ENCODE results near the gene BTN2A1. TPM values are rescaled to one million over a fixed set of nuclear protein-coding genes. Genes with fewer than 3 reads are reported as not detected.

BTN2A1 gene
- total and polyA plus RNA-seq, 2 of the 13 experiments (the other 11 are each of a cell fraction or from before 2014, with no cell fraction given) = 16.4 to 30.4 TPM

DNA sequence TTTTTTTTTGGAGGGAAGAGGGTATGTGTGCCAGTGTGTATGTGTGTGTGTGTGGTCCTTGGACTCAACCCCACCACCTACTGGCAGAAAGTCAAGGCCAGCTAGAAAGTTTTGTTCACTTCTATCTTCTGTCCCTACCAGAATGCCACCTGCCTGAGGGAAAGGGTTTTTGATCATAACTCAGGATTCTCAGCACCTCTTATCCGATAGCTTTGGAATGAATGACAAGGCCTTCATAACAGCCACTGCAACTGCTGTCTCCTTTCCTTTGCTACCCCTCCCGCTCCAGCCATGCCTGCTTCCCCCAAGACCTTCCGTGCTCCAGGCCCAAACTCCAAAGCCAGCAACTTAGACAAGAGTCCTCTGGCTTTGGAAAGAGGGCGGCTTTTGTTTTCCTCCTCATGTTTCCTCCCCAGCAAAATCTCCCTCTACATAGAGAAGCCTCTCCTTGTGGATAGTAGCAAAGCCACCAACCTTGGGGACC, 37.0 kb upstream of the BTN2A1 start (continued):
- no peak for TF ChIP-seq ZNF460 (CRISPR knock-in tag; IDR thresholded peaks at IDR 0.05; ENCODE audit: borderline replicate concordance)
- TF ChIP-seq TBX3 (IDR thresholded peaks at IDR 0.05; ENCODE audit: borderline replicate concordance) = no peak
- TF ChIP-seq HNRNPL (IDR thresholded peaks at IDR 0.05; ENCODE audit: low read depth, low read length) = no peak
- no peak for TF ChIP-seq GATA4 (IDR thresholded peaks at IDR 0.05; ENCODE audit: borderline replicate concordance, low read depth)
- TF ChIP-seq SAFB2 (CRISPR knock-in tag; IDR thresholded peaks at IDR 0.05; ENCODE audit: borderline replicate concordance, low read depth) = no peak
- 0 out of 2 replicates have a peak, but pooled peaks have one; percentile 49 for TF ChIP-seq ZNF839 (CRISPR knock-in tag; IDR thresholded peaks at IDR 0.05; ENCODE audit: borderline replicate concordance)
- TF ChIP-seq ZNF615 (CRISPR knock-in tag; IDR thresholded peaks at IDR 0.05; ENCODE audit: borderline replicate concordance) = peak; percentile 65; the same call in 1 of the 2 replicates
- no peak for TF ChIP-seq MXD4 (CRISPR knock-in tag; IDR thresholded peaks at IDR 0.05)
- TF ChIP-seq SMAD1 (CRISPR knock-in tag; IDR thresholded peaks at IDR 0.05; ENCODE audit: borderline replicate concordance, low read depth) = no peak
- TF ChIP-seq, protein P1, sequence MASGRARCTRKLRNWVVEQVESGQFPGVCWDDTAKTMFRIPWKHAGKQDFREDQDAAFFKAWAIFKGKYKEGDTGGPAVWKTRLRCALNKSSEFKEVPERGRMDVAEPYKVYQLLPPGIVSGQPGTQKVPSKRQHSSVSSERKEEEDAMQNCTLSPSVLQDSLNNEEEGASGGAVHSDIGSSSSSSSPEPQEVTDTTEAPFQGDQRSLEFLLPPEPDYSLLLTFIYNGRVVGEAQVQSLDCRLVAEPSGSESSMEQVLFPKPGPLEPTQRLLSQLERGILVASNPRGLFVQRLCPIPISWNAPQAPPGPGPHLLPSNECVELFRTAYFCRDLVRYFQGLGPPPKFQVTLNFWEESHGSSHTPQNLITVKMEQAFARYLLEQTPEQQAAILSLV (CRISPR knock-in tag; IDR thresholded peaks at IDR 0.05; ENCODE audit: borderline replicate concordance) = no peak
- TF ChIP-seq, protein P2, sequence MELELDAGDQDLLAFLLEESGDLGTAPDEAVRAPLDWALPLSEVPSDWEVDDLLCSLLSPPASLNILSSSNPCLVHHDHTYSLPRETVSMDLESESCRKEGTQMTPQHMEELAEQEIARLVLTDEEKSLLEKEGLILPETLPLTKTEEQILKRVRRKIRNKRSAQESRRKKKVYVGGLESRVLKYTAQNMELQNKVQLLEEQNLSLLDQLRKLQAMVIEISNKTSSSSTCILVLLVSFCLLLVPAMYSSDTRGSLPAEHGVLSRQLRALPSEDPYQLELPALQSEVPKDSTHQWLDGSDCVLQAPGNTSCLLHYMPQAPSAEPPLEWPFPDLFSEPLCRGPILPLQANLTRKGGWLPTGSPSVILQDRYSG (CRISPR knock-in tag; IDR thresholded peaks at IDR 0.05) = no peak
- TF ChIP-seq ZNF430 (CRISPR knock-in tag; IDR thresholded peaks at IDR 0.05) = peak; percentile 41; the same call in 1 of the 2 replicates
- no peak for TF ChIP-seq FOXM1 (CRISPR knock-in tag; IDR thresholded peaks at IDR 0.05)
- no peak for TF ChIP-seq ZNF670 (CRISPR knock-in tag; IDR thresholded peaks at IDR 0.05; ENCODE audit: borderline replicate concordance)
- TF ChIP-seq SOX6 (IDR thresholded peaks at IDR 0.05) = no peak
- peak; percentile 30; the same call in 1 of the 2 replicates for TF ChIP-seq SOX6 (CRISPR knock-in tag; IDR thresholded peaks at IDR 0.05)
- peak; percentile 76; the same call in 1 of the 2 replicates for TF ChIP-seq ZNF607 (CRISPR knock-in tag; IDR thresholded peaks at IDR 0.05; ENCODE audit: borderline replicate concordance)
- TF ChIP-seq, protein P3, sequence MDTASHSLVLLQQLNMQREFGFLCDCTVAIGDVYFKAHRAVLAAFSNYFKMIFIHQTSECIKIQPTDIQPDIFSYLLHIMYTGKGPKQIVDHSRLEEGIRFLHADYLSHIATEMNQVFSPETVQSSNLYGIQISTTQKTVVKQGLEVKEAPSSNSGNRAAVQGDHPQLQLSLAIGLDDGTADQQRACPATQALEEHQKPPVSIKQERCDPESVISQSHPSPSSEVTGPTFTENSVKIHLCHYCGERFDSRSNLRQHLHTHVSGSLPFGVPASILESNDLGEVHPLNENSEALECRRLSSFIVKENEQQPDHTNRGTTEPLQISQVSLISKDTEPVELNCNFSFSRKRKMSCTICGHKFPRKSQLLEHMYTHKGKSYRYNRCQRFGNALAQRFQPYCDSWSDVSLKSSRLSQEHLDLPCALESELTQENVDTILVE (CRISPR knock-in tag; IDR thresholded peaks at IDR 0.05) = no peak; the same call in 1 of the 2 replicates
- peak; percentile 33; the same call in 1 of the 2 replicates for TF ChIP-seq HDAC2 (CRISPR knock-in tag; IDR thresholded peaks at IDR 0.05)
- TF ChIP-seq ZNF605 (CRISPR knock-in tag; IDR thresholded peaks at IDR 0.05) = peak; percentile 64
- TF ChIP-seq NCOA2 (CRISPR knock-in tag; IDR thresholded peaks at IDR 0.05) = peak; percentile 28; the same call in 1 of the 2 replicates
- TF ChIP-seq, protein P4, sequence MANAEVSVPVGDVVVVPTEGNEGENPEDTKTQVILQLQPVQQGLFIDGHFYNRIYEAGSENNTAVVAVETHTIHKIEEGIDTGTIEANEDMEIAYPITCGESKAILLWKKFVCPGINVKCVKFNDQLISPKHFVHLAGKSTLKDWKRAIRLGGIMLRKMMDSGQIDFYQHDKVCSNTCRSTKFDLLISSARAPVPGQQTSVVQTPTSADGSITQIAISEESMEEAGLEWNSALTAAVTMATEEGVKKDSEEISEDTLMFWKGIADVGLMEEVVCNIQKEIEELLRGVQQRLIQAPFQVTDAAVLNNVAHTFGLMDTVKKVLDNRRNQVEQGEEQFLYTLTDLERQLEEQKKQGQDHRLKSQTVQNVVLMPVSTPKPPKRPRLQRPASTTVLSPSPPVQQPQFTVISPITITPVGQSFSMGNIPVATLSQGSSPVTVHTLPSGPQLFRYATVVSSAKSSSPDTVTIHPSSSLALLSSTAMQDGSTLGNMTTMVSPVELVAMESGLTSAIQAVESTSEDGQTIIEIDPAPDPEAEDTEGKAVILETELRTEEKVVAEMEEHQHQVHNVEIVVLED (CRISPR knock-in tag; IDR thresholded peaks at IDR 0.05; ENCODE audit: borderline replicate concordance) = 0 out of 2 replicates have a peak, but pooled peaks have one; percentile 17
- TF ChIP-seq GTF3A (CRISPR knock-in tag; conservative IDR thresholded peaks at IDR 0.05) = no peak
- TF ChIP-seq ZFP37 (CRISPR knock-in tag; IDR thresholded peaks at IDR 0.05; ENCODE audit: borderline replicate concordance) = no peak
- TF ChIP-seq GATAD1 (CRISPR knock-in tag; IDR thresholded peaks at IDR 0.05) = peak; percentile 16; the same call in 1 of the 2 replicates
